ENCODE measurements around the gene ZNF639. TPM values are rescaled to one million over a fixed set of nuclear protein-coding genes. Genes with fewer than 3 reads are reported as not detected.

Gene ZNF639
- total RNA-seq, 1 experiment from 2014 or later = 60.4 TPM

GRCh38 chr3:179276743-179277142, 46.1 kb upstream of the ZNF639 start:
- no peaks in the 10 kb centered on the region for H3F3A ChIP-seq (ENCODE audit: low read length, unreplicated experiment)
- TF ChIP-seq EZH2 (IDR thresholded peaks at IDR 0.05; ENCODE audit: low read length, unreplicated experiment) (no peak), CTCF (conservative IDR thresholded peaks at IDR 0.05; ENCODE audit: low read depth, low read length) (no peak), EZH2phosphoT487 (IDR thresholded peaks at IDR 0.05; ENCODE audit: borderline replicate concordance, low read length) (no peak)
- H3K36me3 ChIP-seq (ENCODE audit: low read depth, low read length) = no peaks in the 10 kb centered on the region
- DNase-seq (no peak), ATAC-seq (no peak)
- no peaks in the 10 kb centered on the region for H3K9me2 ChIP-seq (replicated peaks; ENCODE audit: low read length)
- POLR2A ChIA-PET (ENCODE audit: unreplicated experiment) = no interaction called here
- H2AFZ ChIP-seq (ENCODE audit: low read length) = no peak overlapping the region
- no peak overlapping the region for H3K4me2 ChIP-seq (ENCODE audit: low read length)
- no peaks in the 10 kb centered on the region for H3K9me3 ChIP-seq (ENCODE audit: low read length)
- no peak overlapping the region for H3K4me3 ChIP-seq (ENCODE audit: low read length)
- H3K27me3 ChIP-seq (ENCODE audit: low read length) = no peaks in the 10 kb centered on the region
- H3K79me2 ChIP-seq (ENCODE audit: low read length) = no peaks in the 10 kb centered on the region
- CTCF ChIA-PET = no interaction called here
- no TSS peak for BruUV-seq (replicated peaks)
- no peak overlapping the region for H3K9ac ChIP-seq (ENCODE audit: low read length)
- no peaks in the 10 kb centered on the region for H3K4me1 ChIP-seq (ENCODE audit: insufficient read depth, low read length)
- intact Hi-C loops (cut with micrococcal nuclease) = no loop called here
- no peaks in the 10 kb centered on the region for H4K20me1 ChIP-seq (ENCODE audit: low read length)
- H3K27ac ChIP-seq (ENCODE audit: low read length) = no peak overlapping the region

- no peaks in the 10 kb centered on the region for H3F3A ChIP-seq (ENCODE audit: low read length, unreplicated experiment)
- no peak overlapping the region for H2AFZ ChIP-seq (ENCODE audit: low read length)
- H3K27me3 ChIP-seq (ENCODE audit: low read length) = no peaks in the 10 kb centered on the region
- no peak overlapping the region for H3K27ac ChIP-seq (ENCODE audit: low read length)
- no peaks in the 10 kb centered on the region for H3K36me3 ChIP-seq (ENCODE audit: low read depth, low read length)
- H3K4me1 ChIP-seq (ENCODE audit: insufficient read depth, low read length) = no peaks in the 10 kb centered on the region
- no peak for ATAC-seq
- H3K79me2 ChIP-seq (ENCODE audit: low read length) = no peaks in the 10 kb centered on the region
- H3K4me3 ChIP-seq (ENCODE audit: low read length) = no peak overlapping the region
- H3K9me2 ChIP-seq (replicated peaks; ENCODE audit: low read length) = no peaks in the 10 kb centered on the region
- DNase-seq = no peak
- TF ChIP-seq EZH2 (IDR thresholded peaks at IDR 0.05; ENCODE audit: low read length, unreplicated experiment) (no peak), EZH2phosphoT487 (IDR thresholded peaks at IDR 0.05; ENCODE audit: borderline replicate concordance, low read length) (no peak), CTCF (conservative IDR thresholded peaks at IDR 0.05; ENCODE audit: low read depth, low read length) (no peak)
- no peaks in the 10 kb centered on the region for H3K9me3 ChIP-seq (ENCODE audit: low read length)
- no peak overlapping the region for H3K9ac ChIP-seq (ENCODE audit: low read length)
- ChIA-PET POLR2A (ENCODE audit: unreplicated experiment) (no interaction called here), CTCF (no interaction called here)
- no peak overlapping the region for H3K4me2 ChIP-seq (ENCODE audit: low read length)
- no peaks in the 10 kb centered on the region for H4K20me1 ChIP-seq (ENCODE audit: low read length)
- BruUV-seq (replicated peaks) = no TSS peak
- intact Hi-C loops (cut with micrococcal nuclease) = no loop called here
These were observed 44.7 kb upstream of the ZNF639 start for GRCh38 chr3:179278151-179278550.

GRCh38 chr3:179278932-179279693, 43.7 kb upstream of the ZNF639 start:
- Histone ChIP-seq H3K36me3 (ENCODE audit: low read depth, low read length) (no peaks in the 10 kb centered on the region), H3K79me2 (ENCODE audit: low read length) (no peaks in the 10 kb centered on the region), H3K27ac (ENCODE audit: low read length) (no peak overlapping the region), H3K27me3 (ENCODE audit: low read length) (no peaks in the 10 kb centered on the region), H3K4me2 (ENCODE audit: low read length) (no peak overlapping the region), H3K9me3 (ENCODE audit: low read length) (no peaks in the 10 kb centered on the region), H3K4me3 (ENCODE audit: low read length) (no peak overlapping the region), H3K9ac (ENCODE audit: low read length) (no peak overlapping the region), H3F3A (ENCODE audit: low read length, unreplicated experiment) (no peaks in the 10 kb centered on the region), H4K20me1 (ENCODE audit: low read length) (no peaks in the 10 kb centered on the region), H3K9me2 (replicated peaks; ENCODE audit: low read length) (no peaks in the 10 kb centered on the region), H3K4me1 (ENCODE audit: insufficient read depth, low read length) (no peaks in the 10 kb centered on the region), H2AFZ (ENCODE audit: low read length) (no peak overlapping the region)
- intact Hi-C loops (cut with micrococcal nuclease) = no loop called here
- no peak for ATAC-seq
- DNase-seq = no peak
- TF ChIP-seq EZH2 (IDR thresholded peaks at IDR 0.05; ENCODE audit: low read length, unreplicated experiment) (no peak), CTCF (conservative IDR thresholded peaks at IDR 0.05; ENCODE audit: low read depth, low read length) (no peak), EZH2phosphoT487 (IDR thresholded peaks at IDR 0.05; ENCODE audit: borderline replicate concordance, low read length) (no peak)
- CTCF ChIA-PET = no interaction called here
- no TSS peak for BruUV-seq (replicated peaks)
- POLR2A ChIA-PET (ENCODE audit: unreplicated experiment) = no interaction called here

Measured in PC-3 (cell line).